Adrenal gland (tissue), 5 donors: ENCODE data around the gene FEM1B.

Experiments used
- CTCF ChIP-seq, 6 experiments: fragments of 450-650 bp in 4 of 6; fragments of 200-600 bp in 2 of 6; sonication (generic) in 1 of 6; IDR thresholded peaks; 1 replicate in 5 of 6; 2 replicates in 1 of 6; pipeline versions ENCODE4 v1.5.1 to v1.8.0; 2016 to 2021; ENCODE audit warnings: antibody characterized with exemption in 6 of 6, mild to moderate bottlenecking in 2 of 6, moderate library complexity in 1 of 6
- POLR2A ChIP-seq, 2 donors: fragments of 450-650 bp; IDR thresholded peaks; one replicate each; pipeline ENCODE4 v1.6.1; 2017; ENCODE audit warnings: antibody characterized with exemption in 2 of 2, mild to moderate bottlenecking in 2 of 2, moderate library complexity in 1 of 2
- donor health status: DM: no; HTN: no; CAD: no.

GRCh38 chr15:68310804-68311463 is 33.4 kb downstream of the FEM1B start:
- TF ChIP-seq CTCF (IDR thresholded peaks at IDR 0.05) (no peak), POLR2A (IDR thresholded peaks at IDR 0.05) (no peak)
